GM18517 (cell line): ENCODE results near the gene FADS2.
A peak's percentile ranks its signal among the peaks of the same experiment; 100 is the strongest.

Experiments used
- ATAC-seq: cut with Tn5 transposase; IDR thresholded peaks from one replicate; pipeline ENCODE4 v1.9.1; 2021; ENCODE audit warnings: mild to moderate bottlenecking, moderate library complexity; ENCODE audit not compliant: unreplicated experiment

Gene FADS2

GRCh38 chr11:61795459-61795858 is 32.6 kb upstream of the FADS2 start:
- ATAC-seq: no peak

GRCh38 chr11:61795876-61796526 is 32.1 kb upstream of the FADS2 start:
- ATAC-seq: no peak

- ATAC-seq: no peak
Observed at GRCh38 chr11:61797263-61797944, 30.7 kb upstream of the FADS2 start.

- no peak for ATAC-seq
Observed at GRCh38 chr11:61799665-61800284, 28.3 kb upstream of the FADS2 start.

- ATAC-seq: no peak
Observed at GRCh38 chr11:61800331-61801281, 27.5 kb upstream of the FADS2 start.

GRCh38 chr11:61802605-61803004 is 25.5 kb upstream of the FADS2 start:
- ATAC-seq: no peak

GRCh38 chr11:61803889-61804647 is 24.0 kb upstream of the FADS2 start:
- ATAC-seq: no peak

GRCh38 chr11:61805146-61805545 is 23.0 kb upstream of the FADS2 start:
- ATAC-seq: no peak

- no peak for ATAC-seq
Observed at GRCh38 chr11:61806785-61807184, 21.3 kb upstream of the FADS2 start.

- no peak for ATAC-seq
Observed at GRCh38 chr11:61810671-61811175, 17.4 kb upstream of the FADS2 start.

- ATAC-seq: no peak
Observed at GRCh38 chr11:61811831-61812230, 16.3 kb upstream of the FADS2 start.

GRCh38 chr11:61812736-61813411 is 15.2 kb upstream of the FADS2 start:
- ATAC-seq: no peak

GRCh38 chr11:61814247-61814957 is 13.7 kb upstream of the FADS2 start:
- ATAC-seq: no peak

- peak; percentile 52 for ATAC-seq
Observed at GRCh38 chr11:61814958-61815789, 12.9 kb upstream of the FADS2 start.

GRCh38 chr11:61815790-61816735 is 12.0 kb upstream of the FADS2 start:
- peak; percentile 27 for ATAC-seq

- ATAC-seq: peak; percentile 49
Observed at GRCh38 chr11:61816736-61817455, 11.2 kb upstream of the FADS2 start, which contains the start of gene FADS1. Gene FADS1, minus strand, starts transcription at chr11:61817003. Its CDS starts 74 bp downstream, at chr11:61816929.
